Neuron (in vitro differentiated cells): ENCODE results near the gene APBA2.

ENCODE experiments used
- H2AFZ ChIP-seq: one replicate; pipeline ENCODE4 v1.6.1; 2013; ENCODE audit warnings: low read depth, mild to moderate bottlenecking, inconsistent platforms, low read length, moderate library complexity
- H3K27me3 ChIP-seq: one replicate; pipeline ENCODE4 v1.6.1; 2013; ENCODE audit warnings: low read length; ENCODE audit not compliant: insufficient read depth
- H3K36me3 ChIP-seq: one replicate; pipeline ENCODE4 v1.6.1; 2013; ENCODE audit warnings: low read length; ENCODE audit not compliant: insufficient read depth
- H3K4me1 ChIP-seq: one replicate; pipeline ENCODE4 v1.6.1; 2013; ENCODE audit warnings: low read length; ENCODE audit not compliant: insufficient read depth
- H3K4me3 ChIP-seq: 2 replicates; pipeline ENCODE4 v1.5.1; 2013; ENCODE audit warnings: mild to moderate bottlenecking, low read length, moderate library complexity
- H3K9me3 ChIP-seq: one replicate; pipeline ENCODE4 v1.6.1; 2013; ENCODE audit warnings: low read length

The APBA2 gene

DNA sequence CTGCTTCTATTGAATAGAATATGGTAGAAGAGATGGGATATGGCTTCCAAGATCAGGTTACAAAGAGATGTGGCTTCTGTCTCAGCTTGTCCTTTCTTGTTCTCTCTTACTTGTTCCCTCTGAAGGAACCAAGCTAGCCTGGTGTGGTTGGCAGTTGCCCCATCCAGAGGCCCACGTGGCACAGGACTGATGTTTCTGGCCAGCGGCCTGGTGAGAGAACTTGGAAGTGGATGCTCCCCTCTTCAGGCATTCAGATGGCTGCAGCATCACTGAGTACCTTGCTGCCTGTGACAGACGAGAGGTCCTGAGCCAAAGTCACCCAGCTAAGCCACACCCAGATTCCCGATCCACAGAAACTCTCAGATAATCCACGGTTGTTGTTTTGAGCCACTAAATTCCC is 200.2 kb downstream of the APBA2 start:
- no peaks in the 10 kb centered on the region for H3K9me3 ChIP-seq
- no peak overlapping the region for H3K4me3 ChIP-seq
- H3K4me1 ChIP-seq, result peaks cover 4% of the 10 kb centered on the region
- no peaks in the 10 kb centered on the region for H3K27me3 ChIP-seq
- H3K36me3 ChIP-seq, result no peaks in the 10 kb centered on the region
- H2AFZ ChIP-seq, result no peak overlapping the region

DNA sequence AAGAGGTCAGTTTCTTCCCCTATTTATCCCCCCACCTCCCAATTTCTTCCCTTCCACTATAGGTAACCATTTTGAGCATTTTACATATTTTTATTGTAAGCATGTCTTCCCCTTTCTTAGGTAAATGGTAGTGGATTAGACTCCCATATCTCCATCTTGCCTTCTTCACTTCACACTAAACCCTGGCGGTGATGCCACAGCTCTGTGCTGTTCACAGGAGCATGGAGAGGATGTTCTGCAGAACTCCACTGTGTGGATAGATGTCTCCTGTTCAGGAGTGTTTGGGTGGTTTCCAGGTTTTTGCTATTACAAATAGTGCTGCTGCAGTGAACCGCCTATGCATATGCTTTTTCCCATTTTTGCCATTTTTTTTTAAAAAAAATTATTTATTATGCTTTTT is 201.1 kb downstream of the APBA2 start:
- Histone ChIP-seq H3K4me1 (no peaks in the 10 kb centered on the region), H3K4me3 (no peak overlapping the region), H3K36me3 (no peaks in the 10 kb centered on the region), H2AFZ (no peak overlapping the region), H3K9me3 (no peaks in the 10 kb centered on the region), H3K27me3 (no peaks in the 10 kb centered on the region)

DNA sequence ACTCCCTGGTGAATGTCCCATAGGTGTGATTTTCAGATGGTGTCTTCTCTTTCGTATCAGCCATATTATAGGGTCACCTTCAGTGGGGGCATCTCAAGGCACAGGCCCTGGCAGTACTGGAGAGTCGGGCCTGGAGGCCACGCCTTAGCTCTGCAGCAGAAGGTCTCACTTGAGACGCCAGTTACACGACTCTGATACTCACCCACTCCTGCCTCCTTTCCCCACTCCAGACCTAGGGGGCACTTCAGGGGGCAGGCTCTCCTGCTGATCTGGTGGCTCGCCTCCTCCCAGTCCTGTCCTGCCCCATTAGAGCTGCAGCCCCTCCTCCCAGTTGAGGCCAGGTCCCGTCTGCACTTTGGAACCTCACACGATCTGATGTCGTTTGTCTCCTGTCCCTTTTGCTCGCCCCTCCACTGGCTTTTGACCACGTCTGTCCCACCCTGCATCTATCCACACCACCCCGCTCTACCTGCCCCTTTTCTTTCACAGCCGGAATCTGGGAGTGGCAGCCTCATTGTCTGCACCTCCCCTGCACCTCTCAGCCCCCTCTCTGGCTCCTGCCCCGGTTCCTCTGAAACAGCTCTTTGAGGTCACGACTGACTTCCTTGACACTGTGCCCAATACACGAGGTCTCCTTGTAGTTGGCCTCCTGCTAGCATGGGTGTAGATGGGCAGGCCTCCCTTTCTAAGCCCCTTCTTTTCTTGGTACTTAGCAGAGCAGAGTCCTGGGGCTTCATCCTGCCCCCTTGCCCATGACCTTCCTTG is 201.9 kb downstream of the APBA2 start:
- no peak overlapping the region for H2AFZ ChIP-seq
- H3K4me3 ChIP-seq, result no peak overlapping the region
- H3K9me3 ChIP-seq, result no peaks in the 10 kb centered on the region
- peaks cover 4% of the 10 kb centered on the region for H3K36me3 ChIP-seq
- no peaks in the 10 kb centered on the region for H3K4me1 ChIP-seq
- H3K27me3 ChIP-seq, result no peaks in the 10 kb centered on the region

DNA sequence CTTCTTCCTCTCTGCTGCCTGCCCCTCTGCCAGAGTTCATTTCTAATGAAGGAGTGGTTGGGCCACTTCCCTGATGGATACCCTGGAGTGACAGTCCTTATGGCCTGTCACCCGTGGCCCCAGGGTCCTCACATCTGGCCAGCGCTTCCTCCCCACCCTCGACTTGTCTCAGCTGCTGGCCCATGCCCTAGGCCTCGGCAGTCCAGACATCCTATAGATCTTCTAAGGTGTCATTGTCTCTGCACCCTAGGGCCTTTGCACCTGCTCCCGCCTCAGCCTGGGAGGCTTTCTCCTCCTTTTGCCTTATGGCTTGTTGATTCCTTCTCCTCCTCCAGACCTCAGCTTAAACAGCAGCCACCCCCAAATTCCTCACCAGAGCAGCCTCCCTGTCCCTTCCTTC is 202.9 kb downstream of the APBA2 start:
- peaks cover 13% of the 10 kb centered on the region for H3K36me3 ChIP-seq

DNA sequence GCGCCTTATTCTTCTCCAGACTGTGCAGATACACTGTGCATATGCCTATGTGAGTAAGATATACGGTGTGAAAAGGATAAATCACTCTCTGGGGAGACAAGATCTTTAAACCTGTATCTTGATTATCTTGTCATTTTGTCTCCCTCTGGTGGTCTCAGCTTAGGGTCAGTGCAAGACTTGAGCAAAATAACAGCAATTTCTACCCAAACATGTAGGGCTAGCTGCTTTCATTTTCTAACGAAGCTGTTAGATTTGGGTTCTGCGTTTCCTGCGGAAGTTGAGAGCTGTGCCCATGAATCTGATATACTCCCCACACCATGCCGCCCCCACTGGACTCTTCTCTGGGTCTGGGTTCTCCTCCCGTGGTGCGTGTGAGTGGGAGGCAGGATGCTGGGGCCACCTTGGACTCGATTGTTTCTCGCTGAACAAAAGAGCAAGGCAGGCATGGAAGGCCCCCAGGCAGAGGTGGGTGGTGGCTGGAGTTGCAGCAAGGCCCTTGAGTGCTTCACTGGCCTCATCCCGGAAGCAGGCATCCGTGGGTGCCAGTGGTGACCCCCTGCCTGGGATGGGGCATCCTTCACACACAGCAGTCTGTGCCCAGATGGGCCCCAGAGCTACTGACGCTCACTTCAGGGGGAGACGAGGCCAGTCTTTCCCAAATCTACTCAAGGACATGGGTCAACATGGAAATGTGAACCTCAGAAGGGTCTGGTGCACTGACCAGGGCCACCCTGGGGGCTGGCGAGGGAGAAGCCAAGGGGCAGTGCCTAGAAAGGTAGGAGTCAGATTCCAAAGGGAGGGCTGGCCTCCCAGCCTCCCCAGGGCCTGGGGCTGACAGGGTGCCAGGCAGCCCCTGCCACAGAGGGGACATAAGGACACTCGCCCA is 204.2 kb downstream of the APBA2 start:
- Histone ChIP-seq H3K9me3 (no peaks in the 10 kb centered on the region), H3K4me1 (no peaks in the 10 kb centered on the region), H3K27me3 (no peaks in the 10 kb centered on the region), H3K36me3 (peaks cover 23% of the 10 kb centered on the region), H3K4me3 (no peak overlapping the region), H2AFZ (no peak overlapping the region)

More for the DNA sequence above, 202.9 kb downstream of the APBA2 start:
- H3K4me1 ChIP-seq, result no peaks in the 10 kb centered on the region
- H3K4me3 ChIP-seq, result no peak overlapping the region
- H3K9me3 ChIP-seq, result no peaks in the 10 kb centered on the region
- no peak overlapping the region for H2AFZ ChIP-seq
- H3K27me3 ChIP-seq, result no peaks in the 10 kb centered on the region

DNA sequence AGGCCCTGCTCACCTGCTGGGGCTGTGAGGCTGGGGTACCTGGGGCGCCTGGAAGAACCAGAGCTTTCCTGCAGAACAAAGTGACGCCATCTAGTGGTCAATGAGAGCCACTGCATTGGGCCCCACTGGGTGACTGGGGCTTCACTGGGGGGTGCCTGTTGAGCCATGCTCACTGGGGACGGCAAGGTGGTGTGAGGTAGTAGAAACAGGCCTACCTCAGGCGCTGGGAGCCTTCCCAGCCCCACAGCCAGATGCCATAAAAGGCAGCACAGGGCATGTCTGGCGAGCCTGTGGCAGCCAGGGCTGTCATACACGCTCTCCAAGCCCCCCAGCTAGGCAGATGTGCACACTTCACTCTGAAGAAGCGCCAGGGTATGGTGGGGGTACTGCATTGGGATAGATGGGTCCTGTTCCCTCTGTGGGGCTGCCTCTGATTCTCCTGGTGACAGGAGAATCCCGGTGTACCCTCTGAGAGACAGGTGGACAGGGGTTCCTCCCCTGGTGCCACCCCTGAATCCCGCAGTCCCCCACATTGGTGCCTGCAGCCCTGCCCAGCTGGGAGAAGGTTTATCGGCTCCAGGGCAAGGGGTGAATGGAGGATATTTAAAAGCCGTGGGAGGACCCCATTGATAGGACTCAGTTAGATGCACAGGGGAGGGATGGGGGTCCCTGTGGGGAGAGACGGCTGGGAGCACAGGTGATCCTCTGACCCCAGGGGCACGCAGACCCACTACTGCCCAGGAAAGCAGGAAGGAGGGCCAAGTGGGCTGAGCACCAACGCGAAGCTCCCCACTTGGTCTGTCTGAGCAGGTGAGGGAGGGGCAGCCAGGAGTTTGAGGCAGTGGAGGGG is 205.1 kb downstream of the APBA2 start:
- no peaks in the 10 kb centered on the region for H3K27me3 ChIP-seq
- peaks cover 2% of the 10 kb centered on the region for H3K9me3 ChIP-seq
- H3K4me1 ChIP-seq, result no peaks in the 10 kb centered on the region
- H2AFZ ChIP-seq, result no peak overlapping the region
- H3K36me3 ChIP-seq, result peaks cover 23% of the 10 kb centered on the region
- no peak overlapping the region for H3K4me3 ChIP-seq

DNA sequence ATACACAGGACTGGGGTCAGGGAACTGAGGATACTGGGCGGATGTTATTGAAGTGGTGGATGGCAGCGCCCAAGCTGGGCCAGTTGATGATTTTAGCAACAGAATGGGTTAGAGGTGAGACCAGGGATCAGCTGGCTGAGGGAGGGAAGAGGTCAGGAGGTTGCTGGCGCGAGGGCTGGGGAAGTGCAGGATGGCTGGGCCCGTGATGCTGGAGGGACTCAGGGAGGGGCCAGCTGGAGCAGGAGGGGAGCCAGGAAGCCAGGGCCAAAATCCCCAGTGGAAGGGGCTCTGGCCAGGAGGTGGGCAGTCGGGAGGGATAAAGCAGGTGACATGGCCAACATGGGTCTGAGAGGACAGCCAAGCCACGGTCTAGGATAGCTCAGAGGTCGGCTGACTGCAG is 205.9 kb downstream of the APBA2 start:
- Histone ChIP-seq H3K27me3 (no peaks in the 10 kb centered on the region), H3K4me3 (no peak overlapping the region), H3K36me3 (peaks cover 23% of the 10 kb centered on the region), H2AFZ (no peak overlapping the region), H3K4me1 (no peaks in the 10 kb centered on the region), H3K9me3 (peaks cover 2% of the 10 kb centered on the region)

DNA sequence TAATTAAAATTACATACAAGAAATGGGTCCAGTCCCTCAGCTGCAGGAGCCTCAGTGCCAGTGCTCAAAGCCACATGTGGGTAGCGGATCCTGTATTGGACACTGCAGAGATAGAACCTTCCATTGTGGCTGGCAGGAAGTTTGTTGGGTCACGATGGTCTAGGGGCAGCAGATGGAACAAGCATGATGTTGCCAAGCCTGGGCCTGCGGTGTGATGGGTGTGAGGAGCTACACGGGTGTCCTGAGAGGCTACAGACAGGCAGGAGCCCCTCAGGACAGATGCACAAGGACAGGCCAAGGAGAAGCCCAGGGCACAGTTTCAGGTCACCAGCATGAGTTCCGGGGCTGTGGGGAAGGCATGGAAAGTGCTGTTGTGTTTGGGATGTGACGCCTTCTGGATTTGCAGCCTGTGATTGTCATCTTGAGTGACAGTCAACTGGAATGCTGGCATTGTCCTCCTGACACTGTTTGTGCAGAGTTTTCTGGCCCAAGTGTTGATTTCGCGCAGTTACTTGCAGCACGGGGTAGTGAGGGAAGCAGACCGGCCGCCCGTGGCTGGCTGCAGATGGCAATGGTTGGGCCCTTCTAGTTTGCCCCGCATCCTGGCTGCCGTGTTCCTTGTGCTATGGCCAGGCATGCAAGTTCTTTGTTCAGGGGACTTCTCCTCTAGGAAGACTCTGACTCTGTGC is 206.7 kb downstream of the APBA2 start:
- Histone ChIP-seq H3K4me3 (no peak overlapping the region), H3K27me3 (no peaks in the 10 kb centered on the region), H3K4me1 (no peaks in the 10 kb centered on the region), H2AFZ (no peak overlapping the region), H3K36me3 (peaks cover 23% of the 10 kb centered on the region), H3K9me3 (peaks cover 2% of the 10 kb centered on the region)

DNA sequence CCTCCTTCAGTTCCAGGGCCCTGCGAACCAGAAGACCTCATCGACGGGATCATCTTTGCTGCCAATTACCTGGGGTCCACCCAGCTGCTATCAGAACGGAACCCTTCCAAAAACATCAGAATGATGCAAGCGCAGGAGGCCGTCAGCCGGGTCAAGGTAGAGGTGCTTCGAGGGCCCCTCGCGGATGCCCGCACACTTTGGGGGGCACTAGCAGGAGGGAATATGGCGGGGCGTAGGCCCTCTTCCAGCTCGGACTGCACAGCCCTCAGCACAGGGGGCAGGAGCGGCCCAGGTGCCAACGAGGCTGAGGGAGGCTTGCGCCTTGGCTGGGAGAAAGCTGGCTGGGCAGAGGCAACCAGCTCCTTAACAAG is 207.3 kb downstream of the APBA2 start:
- Histone ChIP-seq H3K4me1 (no peaks in the 10 kb centered on the region), H2AFZ (no peak overlapping the region), H3K36me3 (peaks cover 24% of the 10 kb centered on the region), H3K27me3 (no peaks in the 10 kb centered on the region), H3K9me3 (peaks cover 2% of the 10 kb centered on the region), H3K4me3 (no peak overlapping the region)

DNA sequence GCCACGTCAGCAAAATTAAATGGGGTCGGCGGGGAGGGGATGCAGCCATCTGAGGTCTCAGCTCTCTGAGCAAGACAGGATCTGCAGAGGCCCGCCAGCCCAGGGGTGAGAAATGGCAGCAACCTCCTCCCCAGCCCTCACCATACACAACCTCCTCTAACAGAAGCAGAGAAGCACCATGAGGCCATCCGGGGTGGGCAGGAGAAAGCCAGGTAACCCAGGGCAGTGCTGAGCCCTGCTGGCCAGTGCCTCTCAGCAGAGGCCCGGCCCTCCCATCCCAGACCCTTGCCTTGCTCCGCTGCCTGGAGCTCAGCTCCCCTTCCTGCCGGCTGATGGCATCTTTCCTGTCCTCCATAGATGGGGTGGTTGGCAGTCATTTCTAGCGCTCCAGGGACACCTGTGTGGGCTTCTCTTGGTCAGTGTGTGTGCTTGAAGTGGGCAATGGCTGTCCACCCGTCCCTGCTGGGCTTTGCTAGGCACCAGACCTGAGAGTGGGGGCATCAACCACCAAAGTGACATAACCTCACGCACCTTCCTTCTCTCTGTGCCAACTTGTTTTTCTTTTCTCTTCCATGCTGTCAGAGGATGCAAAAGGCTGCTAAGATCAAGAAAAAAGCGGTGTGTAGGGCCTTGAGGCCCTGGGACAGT is 208.0 kb downstream of the APBA2 start:
- Histone ChIP-seq H3K36me3 (peaks cover 31% of the 10 kb centered on the region), H3K9me3 (peaks cover 2% of the 10 kb centered on the region), H3K4me3 (no peak overlapping the region), H2AFZ (no peak overlapping the region), H3K27me3 (no peaks in the 10 kb centered on the region), H3K4me1 (no peaks in the 10 kb centered on the region)

DNA sequence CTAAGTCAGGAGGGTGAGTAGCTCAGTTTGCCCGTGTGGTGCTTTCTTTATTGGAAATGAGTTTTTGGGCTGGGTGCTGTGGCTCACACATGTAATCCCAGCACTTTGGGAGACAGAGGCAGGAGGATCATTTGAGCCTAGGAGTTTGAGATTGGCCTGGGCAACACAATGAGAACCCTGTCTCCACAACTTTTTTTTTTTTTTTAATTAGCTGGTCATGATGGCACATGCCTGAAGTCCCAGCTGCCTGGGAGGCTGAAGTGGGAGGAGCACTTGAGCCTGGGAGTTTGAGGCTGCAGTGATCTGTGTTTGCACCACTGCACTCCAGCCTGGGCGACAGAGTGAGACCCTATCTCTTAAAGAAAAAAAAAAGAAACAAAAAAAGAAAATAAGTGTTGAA is 208.9 kb downstream of the APBA2 start:
- H3K4me3 ChIP-seq, result no peak overlapping the region
- H3K36me3 ChIP-seq, result peaks cover 40% of the 10 kb centered on the region
- H3K9me3 ChIP-seq, result peaks cover 2% of the 10 kb centered on the region
- peaks cover under 1% of the 10 kb centered on the region for H3K4me1 ChIP-seq
- no peaks in the 10 kb centered on the region for H3K27me3 ChIP-seq
- no peak overlapping the region for H2AFZ ChIP-seq

DNA sequence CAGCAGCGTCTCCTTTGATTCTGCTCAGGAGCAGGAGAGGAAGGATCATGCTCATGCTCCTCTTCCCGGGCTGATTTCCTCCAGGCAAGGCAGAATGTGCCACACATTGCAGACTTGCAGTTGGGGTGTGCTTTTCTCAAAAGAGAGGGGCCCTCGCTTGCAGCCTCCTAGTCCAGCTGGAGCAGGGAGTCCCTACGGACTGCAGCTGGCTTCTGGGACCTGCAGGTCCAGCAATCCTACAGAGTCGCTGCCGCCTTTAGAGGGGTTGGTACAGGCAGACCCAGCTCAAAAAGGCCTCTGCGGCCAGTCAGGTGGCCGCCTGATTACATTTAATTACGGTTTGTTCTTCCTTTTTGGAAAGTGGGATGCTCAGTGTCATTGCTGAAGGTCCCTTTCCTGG is 210.0 kb downstream of the APBA2 start:
- Histone ChIP-seq H3K27me3 (no peaks in the 10 kb centered on the region), H3K4me3 (no peak overlapping the region), H3K36me3 (peaks cover 47% of the 10 kb centered on the region), H3K4me1 (peaks cover 7% of the 10 kb centered on the region), H2AFZ (no peak overlapping the region), H3K9me3 (peaks cover 2% of the 10 kb centered on the region)
